ENCODE data around the gene MAP2. TPM values are rescaled to one million over a fixed set of nuclear protein-coding genes. Genes with fewer than 3 reads are reported as not detected.

MAP2 gene
- total RNA-seq, 6 experiments from 2014 or later, result 1.0 to 2.0 (median 1.6) TPM

DNA sequence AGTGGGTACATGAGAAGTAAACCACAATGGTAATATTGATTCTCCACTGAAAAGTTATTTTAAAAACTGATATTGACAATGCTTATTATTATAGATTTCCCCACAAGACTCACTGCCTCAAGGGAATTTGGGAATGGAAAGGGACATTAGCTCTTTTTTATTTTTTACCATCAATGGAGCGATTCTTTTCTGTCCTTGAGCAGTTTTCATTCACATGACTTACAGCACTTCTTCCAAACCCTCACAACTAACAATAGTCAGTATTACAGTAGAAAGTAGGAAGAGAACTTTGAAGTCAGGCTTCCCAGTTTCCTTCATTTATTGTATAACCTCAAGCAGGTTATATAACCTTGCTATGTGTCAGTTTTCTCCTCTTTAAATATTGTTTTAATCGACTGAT lies 343.5 kb downstream of the MAP2 start:
- no peak for DNase-seq
- Mint-ChIP-seq H3K27me3 (ENCODE audit: insufficient read depth) (peaks cover 6% of the 10 kb centered on the region; the same call in 1 of the 2 replicates), H3K4me1 (ENCODE audit: low read depth) (no peaks in the 10 kb centered on the region), H3K9me3 (no peaks in the 10 kb centered on the region), H3K4me3 (no peak overlapping the region), H3K27ac (no peak overlapping the region), H3K36me3 (ENCODE audit: low read depth) (no peaks in the 10 kb centered on the region)
- TF ChIP-seq, protein P1, sequence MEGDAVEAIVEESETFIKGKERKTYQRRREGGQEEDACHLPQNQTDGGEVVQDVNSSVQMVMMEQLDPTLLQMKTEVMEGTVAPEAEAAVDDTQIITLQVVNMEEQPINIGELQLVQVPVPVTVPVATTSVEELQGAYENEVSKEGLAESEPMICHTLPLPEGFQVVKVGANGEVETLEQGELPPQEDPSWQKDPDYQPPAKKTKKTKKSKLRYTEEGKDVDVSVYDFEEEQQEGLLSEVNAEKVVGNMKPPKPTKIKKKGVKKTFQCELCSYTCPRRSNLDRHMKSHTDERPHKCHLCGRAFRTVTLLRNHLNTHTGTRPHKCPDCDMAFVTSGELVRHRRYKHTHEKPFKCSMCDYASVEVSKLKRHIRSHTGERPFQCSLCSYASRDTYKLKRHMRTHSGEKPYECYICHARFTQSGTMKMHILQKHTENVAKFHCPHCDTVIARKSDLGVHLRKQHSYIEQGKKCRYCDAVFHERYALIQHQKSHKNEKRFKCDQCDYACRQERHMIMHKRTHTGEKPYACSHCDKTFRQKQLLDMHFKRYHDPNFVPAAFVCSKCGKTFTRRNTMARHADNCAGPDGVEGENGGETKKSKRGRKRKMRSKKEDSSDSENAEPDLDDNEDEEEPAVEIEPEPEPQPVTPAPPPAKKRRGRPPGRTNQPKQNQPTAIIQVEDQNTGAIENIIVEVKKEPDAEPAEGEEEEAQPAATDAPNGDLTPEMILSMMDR (IDR thresholded peaks at IDR 0.05), result no peak

GRCh38 chr2:209768557-209768956 lies 344.7 kb downstream of the MAP2 start:
- H3K4me3 Mint-ChIP-seq, result no peak overlapping the region
- H3K36me3 Mint-ChIP-seq (ENCODE audit: low read depth), result no peaks in the 10 kb centered on the region
- H3K9me3 Mint-ChIP-seq, result no peaks in the 10 kb centered on the region
- no peak for DNase-seq
- H3K27ac Mint-ChIP-seq, result no peak overlapping the region
- H3K4me1 Mint-ChIP-seq (ENCODE audit: low read depth), result no peaks in the 10 kb centered on the region
- TF ChIP-seq, protein P1 (IDR thresholded peaks at IDR 0.05), result no peak
- peaks cover 4% of the 10 kb centered on the region; the same call in 1 of the 2 replicates for H3K27me3 Mint-ChIP-seq (ENCODE audit: insufficient read depth)

- Mint-ChIP-seq H3K4me1 (ENCODE audit: low read depth) (no peaks in the 10 kb centered on the region), H3K9me3 (no peaks in the 10 kb centered on the region), H3K4me3 (no peak within 1 kb of the TSS), H3K27me3 (ENCODE audit: insufficient read depth) (peaks cover 7% of the 10 kb centered on the region), H3K36me3 (ENCODE audit: low read depth) (no peaks in the 10 kb centered on the region), H3K27ac (no peak within 1 kb of the TSS)
- no peak for DNase-seq
- TF ChIP-seq, protein P1 (IDR thresholded peaks at IDR 0.05), result no peak
Measured at GRCh38 chr2:209771474-209772289, 347.8 kb downstream of the MAP2 start, which contains the start of gene UNC80. Gene UNC80 (plus strand): TSS chr2:209771832. CDS start chr2:209772073, 241 bp downstream.

- TF ChIP-seq, protein P1 (IDR thresholded peaks at IDR 0.05), result no peak
- H3K9me3 Mint-ChIP-seq, result no peaks in the 10 kb centered on the region
- peaks cover 8% of the 10 kb centered on the region for H3K27me3 Mint-ChIP-seq (ENCODE audit: insufficient read depth)
- DNase-seq, result no peak
- no peaks in the 10 kb centered on the region for H3K4me1 Mint-ChIP-seq (ENCODE audit: low read depth)
- no peak overlapping the region for H3K27ac Mint-ChIP-seq
- H3K36me3 Mint-ChIP-seq (ENCODE audit: low read depth), result no peaks in the 10 kb centered on the region
- H3K4me3 Mint-ChIP-seq, result no peak overlapping the region
Measured at GRCh38 chr2:209772290-209772685, 348.4 kb downstream of the MAP2 start.

DNA sequence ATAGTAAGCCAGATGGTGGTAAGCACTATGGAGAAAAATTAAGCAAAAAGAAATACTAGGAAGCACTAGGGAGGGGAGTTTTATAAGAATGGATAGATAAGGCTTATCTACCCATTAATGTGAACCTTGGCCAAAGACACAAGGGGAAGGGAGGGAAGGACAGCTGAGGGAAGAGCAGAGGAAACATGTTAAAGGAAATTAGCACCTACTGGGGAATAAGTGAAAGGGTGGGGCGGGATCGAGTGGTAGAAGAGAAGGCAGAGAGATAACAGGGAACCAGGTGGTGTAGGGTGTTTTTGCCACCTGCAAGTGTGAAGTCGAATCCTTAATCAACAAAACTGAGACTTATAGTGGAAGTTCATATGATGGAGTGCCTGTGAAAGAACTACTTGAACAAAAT lies 349.5 kb downstream of the MAP2 start:
- TF ChIP-seq, protein P1 (IDR thresholded peaks at IDR 0.05), result no peak

More for the DNA sequence above, 349.5 kb downstream of the MAP2 start:
- H3K4me1 Mint-ChIP-seq (ENCODE audit: low read depth), result no peaks in the 10 kb centered on the region
- H3K9me3 Mint-ChIP-seq, result no peaks in the 10 kb centered on the region
- peaks cover 8% of the 10 kb centered on the region for H3K27me3 Mint-ChIP-seq (ENCODE audit: insufficient read depth)
- DNase-seq, result no peak
- no peak overlapping the region for H3K4me3 Mint-ChIP-seq
- no peak overlapping the region for H3K27ac Mint-ChIP-seq
- H3K36me3 Mint-ChIP-seq (ENCODE audit: low read depth), result no peaks in the 10 kb centered on the region; the same call in 1 of the 2 replicates

Data from HFFc6 (cell line).